Gastroesophageal sphincter (tissue), 3 donors: ENCODE data around the gene ORAI3.

Experiments
- CTCF ChIP-seq, 4 experiments: fragments of 200-600 bp in 2 of 4; fragments of 450-650 bp in 2 of 4; sonication (generic) in 1 of 4; IDR thresholded peaks; one replicate each; pipeline ENCODE4 v1.5.1; 2017 to 2019; ENCODE audit warnings: antibody characterized with exemption in 4 of 4, mild to moderate bottlenecking in 2 of 4, moderate library complexity in 2 of 4
- EP300 ChIP-seq: sonication (generic); formaldehyde crosslinking; IDR thresholded peaks from one replicate; pipeline ENCODE4 v1.6.1; 2017; ENCODE audit warnings: antibody characterized with exemption, mild to moderate bottlenecking
- POLR2A ChIP-seq, 2 donors: fragments of 450-650 bp; IDR thresholded peaks; one replicate each; pipeline ENCODE4 v1.6.1; 2017; ENCODE audit warnings: antibody characterized with exemption in 2 of 2, mild to moderate bottlenecking in 2 of 2, moderate library complexity in 1 of 2
- POLR2AphosphoS5 ChIP-seq: sonication (generic); formaldehyde crosslinking; IDR thresholded peaks from one replicate; pipeline ENCODE4 v1.6.1; 2017; ENCODE audit warnings: antibody characterized with exemption

GRCh38 chr16:30912794-30913412, 36.0 kb upstream of the ORAI3 start:
- TF ChIP-seq CTCF (IDR thresholded peaks at IDR 0.05) (no peak), POLR2A (IDR thresholded peaks at IDR 0.05) (no peak), POLR2AphosphoS5 (no peak), EP300 (no peak)
